ENCODE results near the gene ANO3. TPM values are rescaled to one million over a fixed set of nuclear protein-coding genes. Genes with fewer than 3 reads are reported as not detected.

Gene ANO3
- total and polyA plus RNA-seq, 2 of the 4 experiments (the other 2 are of a cell fraction), result 0.02 to 0.18 TPM

- ATAC-seq (ENCODE audit: low read depth), result no peak
- Histone ChIP-seq H3K79me1 (ENCODE audit: low read depth in 1 of 2, low read length in 2 of 2) (no peaks in the 10 kb centered on the region), H2BK20ac (ENCODE audit: low read depth, low read length) (no peak overlapping the region), H2AK5ac (ENCODE audit: low read depth, low read length) (no peak overlapping the region), H2BK120ac (ENCODE audit: low read depth, low read length) (no peak overlapping the region), H3K18ac (ENCODE audit: low read depth, low read length) (no peak overlapping the region), H2BK5ac (ENCODE audit: low read depth, low read length, poor library complexity, severe bottlenecking) (no peak overlapping the region), H3K27ac (ENCODE audit: insufficient read depth, low read length) (no peak overlapping the region), H2BK15ac (ENCODE audit: low read depth, low read length) (no peak overlapping the region), H3K4ac (ENCODE audit: low read depth, low read length) (no peak overlapping the region), H3K4me3 (ENCODE audit: insufficient read depth, low read depth, low read length) (no peak overlapping the region), H4K5ac (ENCODE audit: low read depth, low read length) (no peak overlapping the region), H4K91ac (ENCODE audit: insufficient read depth, low read depth, low read length) (no peak overlapping the region), H3K14ac (replicated peaks; ENCODE audit: low read depth, low read length) (no peak overlapping the region), H3K56ac (ENCODE audit: extremely low read depth, insufficient read depth, low read length) (no peak overlapping the region), H4K20me1 (ENCODE audit: insufficient read depth, low read length) (no peaks in the 10 kb centered on the region), H3K9me1 (ENCODE audit: insufficient read depth, low read length) (no peaks in the 10 kb centered on the region), H4K8ac (ENCODE audit: low read depth in 2 of 2, low read length in 2 of 2) (no peak overlapping the region), H2AFZ (replicated peaks; ENCODE audit: low read length, poor library complexity) (no peak overlapping the region), H2AK9ac (replicated peaks; ENCODE audit: low read depth, low read length, poor library complexity) (no peak overlapping the region), H3K4me1 (ENCODE audit: control insufficient read depth, insufficient read depth, low read length) (no peaks in the 10 kb centered on the region), H3K9me3 (ENCODE audit: control insufficient read depth, insufficient read depth, low read length) (no peaks in the 10 kb centered on the region), H3K36me3 (ENCODE audit: control insufficient read depth, insufficient read depth, low read length) (no peaks in the 10 kb centered on the region), H3K4me2 (ENCODE audit: low read depth, low read length) (no peak overlapping the region), H3K27me3 (ENCODE audit: control insufficient read depth, insufficient read depth, low read length) (0 out of 2 replicates have a peak, but pooled peaks cover 2% of the 10 kb centered on the region), H3K23ac (ENCODE audit: low read depth, low read length) (no peak overlapping the region), H3K9ac (ENCODE audit: low read depth, low read length) (no peak overlapping the region)
- no peak for TF ChIP-seq BHLHE40 (IDR thresholded peaks at IDR 0.05; ENCODE audit: low read depth, low read length)
- no peak for TF ChIP-seq MXI1 (IDR thresholded peaks at IDR 0.05; ENCODE audit: borderline replicate concordance, low read depth, low read length)
- no peak for TF ChIP-seq CHD1 (IDR thresholded peaks at IDR 0.05; ENCODE audit: low read depth, low read length)
- TF ChIP-seq NFE2L2 (IDR thresholded peaks at IDR 0.05; ENCODE audit: low read depth, low read length), result no peak
- TF ChIP-seq MAZ (IDR thresholded peaks at IDR 0.05; ENCODE audit: borderline replicate concordance, low read depth, low read length), result no peak
- no peak for TF ChIP-seq CEBPB (IDR thresholded peaks at IDR 0.05; ENCODE audit: low read depth, low read length)
- TF ChIP-seq RCOR1 (IDR thresholded peaks at IDR 0.05; ENCODE audit: insufficient replicate concordance, low read length), result no peak
- TF ChIP-seq CTCF (conservative IDR thresholded peaks at IDR 0.05; ENCODE audit: low read depth, low read length), result no peak
- TF ChIP-seq ELK1 (IDR thresholded peaks at IDR 0.05; ENCODE audit: borderline replicate concordance, low read depth, low read length), result no peak
- no peak for TF ChIP-seq SMC3 (IDR thresholded peaks at IDR 0.05; ENCODE audit: low read depth, low read length)
- TF ChIP-seq RAD21 (IDR thresholded peaks at IDR 0.05; ENCODE audit: low read length), result no peak
- no TSS peak for BruUV-seq (replicated peaks)
- WGBS, 2 experiments (ENCODE audit: extremely low coverage in 2 of 2, insufficient read length in 1 of 2), result no CpG with 5 or more reads among the region's 2 CpGs
- DNase-seq, result no peak
- dilution Hi-C loops (cut with HindIII; ENCODE audit: low sequenced_read_pairs, unreplicated experiment), result no loop called here
- in situ Hi-C loops (cut with MboI; ENCODE audit: low sequenced_read_pairs), result no loop called here
- intact Hi-C loops (cut with micrococcal nuclease), result no loop called here
- ChIA-PET POLR2A (ENCODE audit: unreplicated experiment) (no interaction called here), CTCF (no interaction called here)
Measured at GRCh38 chr11:26676641-26677040, 344.7 kb downstream of the ANO3 start.
